Measurements from ENCODE around the gene PON1.

DNA sequence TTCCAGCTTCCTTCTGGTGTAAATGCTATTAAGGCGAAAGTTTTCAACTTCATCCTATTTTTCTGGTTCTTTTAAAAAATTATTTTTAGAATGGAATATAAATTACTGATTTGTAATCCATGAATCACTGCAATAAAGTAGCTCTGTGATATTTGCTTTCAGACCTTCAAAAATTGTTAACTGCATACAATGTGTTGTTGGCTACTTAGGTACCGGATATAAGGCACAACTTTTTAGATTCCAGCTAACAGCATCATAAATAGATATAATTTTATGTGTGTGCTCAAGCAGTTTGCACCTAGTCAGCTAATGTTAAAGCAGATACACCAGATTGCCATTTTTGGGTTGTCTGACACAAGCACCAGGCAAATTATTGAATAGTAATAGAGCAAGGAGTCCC, 58.7 kb downstream of the PON1 start:
- TF ChIP-seq, protein P1, sequence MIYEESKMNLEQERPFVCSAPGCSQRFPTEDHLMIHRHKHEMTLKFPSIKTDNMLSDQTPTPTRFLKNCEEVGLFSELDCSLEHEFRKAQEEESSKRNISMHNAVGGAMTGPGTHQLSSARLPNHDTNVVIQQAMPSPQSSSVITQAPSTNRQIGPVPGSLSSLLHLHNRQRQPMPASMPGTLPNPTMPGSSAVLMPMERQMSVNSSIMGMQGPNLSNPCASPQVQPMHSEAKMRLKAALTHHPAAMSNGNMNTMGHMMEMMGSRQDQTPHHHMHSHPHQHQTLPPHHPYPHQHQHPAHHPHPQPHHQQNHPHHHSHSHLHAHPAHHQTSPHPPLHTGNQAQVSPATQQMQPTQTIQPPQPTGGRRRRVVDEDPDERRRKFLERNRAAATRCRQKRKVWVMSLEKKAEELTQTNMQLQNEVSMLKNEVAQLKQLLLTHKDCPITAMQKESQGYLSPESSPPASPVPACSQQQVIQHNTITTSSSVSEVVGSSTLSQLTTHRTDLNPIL (CRISPR knock-in tag; IDR thresholded peaks at IDR 0.05; ENCODE audit: low read depth) = no peak
- TF ChIP-seq ZFP3 (CRISPR knock-in tag; IDR thresholded peaks at IDR 0.05) (no peak), ZC3H10 (CRISPR knock-in tag; IDR thresholded peaks at IDR 0.05) (no peak), TCF4 (CRISPR knock-in tag; IDR thresholded peaks at IDR 0.05; ENCODE audit: borderline replicate concordance) (no peak), RARB (CRISPR knock-in tag; IDR thresholded peaks at IDR 0.05) (no peak), ARNTL (CRISPR knock-in tag; IDR thresholded peaks at IDR 0.05; ENCODE audit: borderline replicate concordance, low read depth) (no peak), SNAI2 (CRISPR knock-in tag; IDR thresholded peaks at IDR 0.05) (no peak), ESRRG (CRISPR knock-in tag; IDR thresholded peaks at IDR 0.05) (no peak), GLIS3 (CRISPR knock-in tag; IDR thresholded peaks at IDR 0.05) (no peak), ISL1 (CRISPR knock-in tag; IDR thresholded peaks at IDR 0.05) (no peak)
- TF ChIP-seq, protein P2, sequence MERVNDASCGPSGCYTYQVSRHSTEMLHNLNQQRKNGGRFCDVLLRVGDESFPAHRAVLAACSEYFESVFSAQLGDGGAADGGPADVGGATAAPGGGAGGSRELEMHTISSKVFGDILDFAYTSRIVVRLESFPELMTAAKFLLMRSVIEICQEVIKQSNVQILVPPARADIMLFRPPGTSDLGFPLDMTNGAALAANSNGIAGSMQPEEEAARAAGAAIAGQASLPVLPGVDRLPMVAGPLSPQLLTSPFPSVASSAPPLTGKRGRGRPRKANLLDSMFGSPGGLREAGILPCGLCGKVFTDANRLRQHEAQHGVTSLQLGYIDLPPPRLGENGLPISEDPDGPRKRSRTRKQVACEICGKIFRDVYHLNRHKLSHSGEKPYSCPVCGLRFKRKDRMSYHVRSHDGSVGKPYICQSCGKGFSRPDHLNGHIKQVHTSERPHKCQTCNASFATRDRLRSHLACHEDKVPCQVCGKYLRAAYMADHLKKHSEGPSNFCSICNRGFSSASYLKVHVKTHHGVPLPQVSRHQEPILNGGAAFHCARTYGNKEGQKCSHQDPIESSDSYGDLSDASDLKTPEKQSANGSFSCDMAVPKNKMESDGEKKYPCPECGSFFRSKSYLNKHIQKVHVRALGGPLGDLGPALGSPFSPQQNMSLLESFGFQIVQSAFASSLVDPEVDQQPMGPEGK (CRISPR knock-in tag; IDR thresholded peaks at IDR 0.05; ENCODE audit: borderline replicate concordance) = no peak
- TF ChIP-seq, protein P3, sequence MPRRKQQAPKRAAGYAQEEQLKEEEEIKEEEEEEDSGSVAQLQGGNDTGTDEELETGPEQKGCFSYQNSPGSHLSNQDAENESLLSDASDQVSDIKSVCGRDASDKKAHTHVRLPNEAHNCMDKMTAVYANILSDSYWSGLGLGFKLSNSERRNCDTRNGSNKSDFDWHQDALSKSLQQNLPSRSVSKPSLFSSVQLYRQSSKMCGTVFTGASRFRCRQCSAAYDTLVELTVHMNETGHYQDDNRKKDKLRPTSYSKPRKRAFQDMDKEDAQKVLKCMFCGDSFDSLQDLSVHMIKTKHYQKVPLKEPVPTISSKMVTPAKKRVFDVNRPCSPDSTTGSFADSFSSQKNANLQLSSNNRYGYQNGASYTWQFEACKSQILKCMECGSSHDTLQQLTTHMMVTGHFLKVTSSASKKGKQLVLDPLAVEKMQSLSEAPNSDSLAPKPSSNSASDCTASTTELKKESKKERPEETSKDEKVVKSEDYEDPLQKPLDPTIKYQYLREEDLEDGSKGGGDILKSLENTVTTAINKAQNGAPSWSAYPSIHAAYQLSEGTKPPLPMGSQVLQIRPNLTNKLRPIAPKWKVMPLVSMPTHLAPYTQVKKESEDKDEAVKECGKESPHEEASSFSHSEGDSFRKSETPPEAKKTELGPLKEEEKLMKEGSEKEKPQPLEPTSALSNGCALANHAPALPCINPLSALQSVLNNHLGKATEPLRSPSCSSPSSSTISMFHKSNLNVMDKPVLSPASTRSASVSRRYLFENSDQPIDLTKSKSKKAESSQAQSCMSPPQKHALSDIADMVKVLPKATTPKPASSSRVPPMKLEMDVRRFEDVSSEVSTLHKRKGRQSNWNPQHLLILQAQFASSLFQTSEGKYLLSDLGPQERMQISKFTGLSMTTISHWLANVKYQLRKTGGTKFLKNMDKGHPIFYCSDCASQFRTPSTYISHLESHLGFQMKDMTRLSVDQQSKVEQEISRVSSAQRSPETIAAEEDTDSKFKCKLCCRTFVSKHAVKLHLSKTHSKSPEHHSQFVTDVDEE (CRISPR knock-in tag; IDR thresholded peaks at IDR 0.05) = no peak
- TF ChIP-seq, protein P4, sequence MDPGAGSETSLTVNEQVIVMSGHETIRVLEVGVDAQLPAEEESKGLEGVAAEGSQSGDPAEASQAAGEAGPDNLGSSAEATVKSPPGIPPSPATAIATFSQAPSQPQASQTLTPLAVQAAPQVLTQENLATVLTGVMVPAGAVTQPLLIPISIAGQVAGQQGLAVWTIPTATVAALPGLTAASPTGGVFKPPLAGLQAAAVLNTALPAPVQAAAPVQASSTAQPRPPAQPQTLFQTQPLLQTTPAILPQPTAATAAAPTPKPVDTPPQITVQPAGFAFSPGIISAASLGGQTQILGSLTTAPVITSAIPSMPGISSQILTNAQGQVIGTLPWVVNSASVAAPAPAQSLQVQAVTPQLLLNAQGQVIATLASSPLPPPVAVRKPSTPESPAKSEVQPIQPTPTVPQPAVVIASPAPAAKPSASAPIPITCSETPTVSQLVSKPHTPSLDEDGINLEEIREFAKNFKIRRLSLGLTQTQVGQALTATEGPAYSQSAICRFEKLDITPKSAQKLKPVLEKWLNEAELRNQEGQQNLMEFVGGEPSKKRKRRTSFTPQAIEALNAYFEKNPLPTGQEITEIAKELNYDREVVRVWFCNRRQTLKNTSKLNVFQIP (CRISPR knock-in tag; IDR thresholded peaks at IDR 0.05; ENCODE audit: borderline replicate concordance, low read depth) = no peak

Data from SK-N-SH treated with all-trans-retinoic acid at 6 μM for 48 hours (cell line).